A673 (cell line): ENCODE data around the gene PEX26. TPM values are rescaled to one million over a fixed set of nuclear protein-coding genes. Genes with fewer than 3 reads are reported as not detected.

Source experiments
- BruUV-seq: library from RNA; stranded (reverse); fragments of 400-500 nt; replicated peaks from 2 replicates; lab custom pipeline; 2021; lab: Mats Ljungman, UMichigan
- CTCF ChIA-PET: fragments of 300-600 bp; sonication (Branson Sonifier 250); formaldehyde crosslinking; loops from one replicate; lab custom pipeline; 2022; ENCODE audit warnings: antibody characterized with exemption; lab: Charles Lee
- POLR2A ChIA-PET: fragments of 300-600 bp; sonication (Branson Sonifier 250); formaldehyde crosslinking; loops from one replicate; lab custom pipeline; 2022; ENCODE audit warnings: antibody characterized with exemption; ENCODE audit not compliant: low non-redundant PET; lab: Charles Lee
- DNase-seq: peaks from one replicate; pipeline ENCODE4 v3.0.0-alpha.2; 2015; ENCODE audit warnings: low spot score
- H3K27ac ChIP-seq: fragments of 200-600 bp; sonication (generic); 2 replicates; pipeline ENCODE4 v1.5.1; 2016; ENCODE audit warnings: mixed run types, low read depth, mild to moderate bottlenecking, mixed read lengths, antibody characterized with exemption, low read length; ENCODE audit not compliant: poor library complexity, severe bottlenecking
- H3K27me3 ChIP-seq: fragments of 200-600 bp; sonication (generic); replicated peaks from 2 replicates; pipeline ENCODE4 v1.6.1; 2017; ENCODE audit warnings: mixed run types, low read depth, mild to moderate bottlenecking, mixed read lengths, antibody characterized with exemption, low read length; ENCODE audit not compliant: insufficient read depth, poor library complexity
- H3K36me3 ChIP-seq: fragments of 200-600 bp; sonication (generic); 2 replicates; pipeline ENCODE4 v1.6.1; 2016; ENCODE audit warnings: mixed run types, mild to moderate bottlenecking, mixed read lengths, antibody characterized with exemption, low read length; ENCODE audit not compliant: insufficient read depth, poor library complexity, severe bottlenecking
- H3K4me1 ChIP-seq: fragments of 200-600 bp; sonication (generic); 2 replicates; pipeline ENCODE4 v1.6.1; 2017; ENCODE audit warnings: mixed run types, mild to moderate bottlenecking, mixed read lengths, antibody characterized with exemption, low read length; ENCODE audit not compliant: insufficient read depth, poor library complexity, severe bottlenecking
- H3K4me3 ChIP-seq: fragments of 200-600 bp; sonication (generic); 2 replicates; pipeline ENCODE4 v1.5.1; 2016; ENCODE audit warnings: low read depth, mixed run types, mild to moderate bottlenecking, mixed read lengths, low read length; ENCODE audit not compliant: poor library complexity, severe bottlenecking
- H3K9me3 ChIP-seq: fragments of 200-600 bp; sonication (generic); 2 replicates; pipeline ENCODE4 v1.6.1; 2016; ENCODE audit warnings: mixed run types, low read depth, mild to moderate bottlenecking, mixed read lengths, antibody characterized with exemption, low read length; ENCODE audit not compliant: poor library complexity, severe bottlenecking
- EZH2 ChIP-seq: fragments of 200-600 bp; sonication (generic); IDR thresholded peaks from 2 replicates; pipeline ENCODE4 v1.6.1; 2017; ENCODE audit warnings: borderline replicate concordance, low read depth, mild to moderate bottlenecking, mixed read lengths, antibody characterized with exemption, low read length; ENCODE audit not compliant: poor library complexity, severe bottlenecking
- intact Hi-C: fragments of 100-400 bp; cut with micrococcal nuclease; formaldehyde crosslinking; loops from one replicate; pipeline ENCODE4 v1.10.0; 2022; ENCODE audit not compliant: unreplicated experiment
- total RNA-seq: library from RNA; stranded (reverse); gene quantifications from 2 replicates; pipeline ENCODE4 v1.2.3, GENCODE V29; 2021
- TF ChIP-seq, protein P1 (sequence below): fragments of 300-800, 200-600 bp; sonication (generic); conservative IDR thresholded peaks from 2 replicates; pipeline ENCODE4 v1.5.1; 2017; ENCODE audit warnings: low read depth, mild to moderate bottlenecking, antibody characterized with exemption, low read length, moderate library complexity, mixed read lengths

Gene PEX26
- total RNA-seq, 1 experiment from 2014 or later, result 36.9 TPM

DNA sequence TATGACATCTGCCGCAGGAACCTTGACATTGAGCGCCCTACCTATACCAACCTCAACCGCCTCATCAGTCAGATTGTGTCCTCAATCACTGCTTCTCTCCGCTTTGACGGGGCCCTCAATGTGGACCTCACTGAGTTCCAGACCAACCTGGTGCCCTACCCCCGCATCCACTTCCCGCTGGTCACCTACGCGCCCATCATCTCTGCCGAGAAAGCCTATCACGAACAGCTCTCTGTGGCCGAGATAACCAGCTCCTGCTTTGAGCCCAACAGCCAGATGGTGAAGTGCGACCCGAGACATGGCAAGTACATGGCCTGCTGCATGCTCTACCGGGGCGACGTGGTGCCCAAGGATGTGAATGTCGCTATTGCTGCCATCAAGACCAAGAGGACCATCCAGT lies 48.8 kb downstream of the PEX26 start:
- BruUV-seq, result no TSS peak
- no peak overlapping the region for H3K4me3 ChIP-seq
- no peaks in the 10 kb centered on the region for H3K9me3 ChIP-seq
- no peaks in the 10 kb centered on the region for H3K36me3 ChIP-seq
- H3K27me3 ChIP-seq, result no peaks in the 10 kb centered on the region
- no peaks in the 10 kb centered on the region for H3K4me1 ChIP-seq
- ChIA-PET POLR2A (no interaction called here), CTCF (interaction anchor here (0.6 kb wide), 1 partner anchor 23 kb away, joined by 3 read pairs; the partner anchor contains the start of gene USP18)
- TF ChIP-seq EZH2, result no peak
- TF ChIP-seq, protein P1, sequence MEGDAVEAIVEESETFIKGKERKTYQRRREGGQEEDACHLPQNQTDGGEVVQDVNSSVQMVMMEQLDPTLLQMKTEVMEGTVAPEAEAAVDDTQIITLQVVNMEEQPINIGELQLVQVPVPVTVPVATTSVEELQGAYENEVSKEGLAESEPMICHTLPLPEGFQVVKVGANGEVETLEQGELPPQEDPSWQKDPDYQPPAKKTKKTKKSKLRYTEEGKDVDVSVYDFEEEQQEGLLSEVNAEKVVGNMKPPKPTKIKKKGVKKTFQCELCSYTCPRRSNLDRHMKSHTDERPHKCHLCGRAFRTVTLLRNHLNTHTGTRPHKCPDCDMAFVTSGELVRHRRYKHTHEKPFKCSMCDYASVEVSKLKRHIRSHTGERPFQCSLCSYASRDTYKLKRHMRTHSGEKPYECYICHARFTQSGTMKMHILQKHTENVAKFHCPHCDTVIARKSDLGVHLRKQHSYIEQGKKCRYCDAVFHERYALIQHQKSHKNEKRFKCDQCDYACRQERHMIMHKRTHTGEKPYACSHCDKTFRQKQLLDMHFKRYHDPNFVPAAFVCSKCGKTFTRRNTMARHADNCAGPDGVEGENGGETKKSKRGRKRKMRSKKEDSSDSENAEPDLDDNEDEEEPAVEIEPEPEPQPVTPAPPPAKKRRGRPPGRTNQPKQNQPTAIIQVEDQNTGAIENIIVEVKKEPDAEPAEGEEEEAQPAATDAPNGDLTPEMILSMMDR, result no peak
- intact Hi-C loops, result no loop called here
- no peak for DNase-seq
- H3K27ac ChIP-seq, result no peak overlapping the region

DNA sequence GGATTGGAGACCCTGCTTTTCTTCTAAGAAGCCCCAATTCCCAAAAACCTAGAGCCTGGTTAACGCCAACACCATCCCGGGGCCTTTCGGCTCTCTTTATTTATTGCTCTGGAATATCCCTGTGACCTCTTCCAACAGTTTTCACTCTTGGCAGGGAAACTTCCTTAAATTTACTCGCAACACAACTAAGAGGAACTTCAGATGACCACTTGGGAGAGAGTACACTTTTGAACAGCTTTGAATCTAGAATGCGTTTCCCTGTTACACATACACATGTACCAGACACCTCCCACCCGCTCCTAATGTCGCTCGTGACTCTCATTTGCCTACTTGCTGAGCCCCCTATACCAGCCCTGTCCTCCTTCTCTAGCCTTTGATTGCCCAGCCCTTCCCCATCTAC lies 52.2 kb downstream of the PEX26 start:
- POLR2A ChIA-PET, result no interaction called here
- CTCF ChIA-PET, result no interaction called here
- H3K27ac ChIP-seq, result no peak overlapping the region
- no TSS peak for BruUV-seq
- no peaks in the 10 kb centered on the region for H3K27me3 ChIP-seq
- TF ChIP-seq EZH2, result no peak
- TF ChIP-seq, protein P1, result no peak
- H3K36me3 ChIP-seq, result no peaks in the 10 kb centered on the region
- no peak overlapping the region for H3K4me3 ChIP-seq
- no peaks in the 10 kb centered on the region for H3K4me1 ChIP-seq
- H3K9me3 ChIP-seq, result no peaks in the 10 kb centered on the region
- DNase-seq, result no peak
- intact Hi-C loops, result no loop called here

DNA sequence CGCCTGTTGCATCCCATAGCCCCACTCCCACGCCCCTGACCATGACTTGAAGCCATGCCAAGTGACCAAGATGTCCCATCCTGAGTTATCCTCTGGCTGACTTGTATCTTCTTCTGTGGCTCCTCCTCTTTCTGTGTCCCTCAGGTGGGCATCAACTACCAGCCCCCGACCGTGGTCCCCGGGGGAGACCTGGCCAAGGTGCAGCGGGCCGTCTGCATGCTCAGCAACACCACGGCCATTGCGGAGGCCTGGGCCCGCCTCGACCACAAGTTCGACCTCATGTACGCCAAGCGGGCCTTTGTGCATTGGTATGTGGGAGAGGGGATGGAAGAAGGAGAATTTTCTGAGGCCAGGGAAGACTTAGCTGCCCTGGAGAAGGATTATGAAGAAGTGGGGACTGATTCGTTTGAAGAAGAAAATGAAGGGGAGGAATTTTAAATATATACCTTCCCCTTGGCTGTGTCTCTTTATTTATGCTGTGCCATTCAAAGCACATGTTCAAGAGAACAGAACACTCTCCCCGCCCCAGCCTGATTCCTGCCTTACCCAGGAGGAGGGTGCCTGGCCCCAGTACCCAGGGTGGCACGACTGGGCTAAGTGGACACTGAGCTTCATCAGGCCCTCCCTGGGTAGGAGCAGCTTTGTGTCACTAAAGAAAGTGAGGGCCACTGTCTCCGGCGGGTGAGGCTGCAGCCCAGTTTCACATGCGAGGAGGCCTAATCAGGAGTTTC lies 53.1 kb downstream of the PEX26 start:
- no peak overlapping the region for H3K27ac ChIP-seq
- intact Hi-C loops, result no loop called here
- ChIA-PET POLR2A (no interaction called here), CTCF (no interaction called here)
- no peaks in the 10 kb centered on the region for H3K36me3 ChIP-seq
- no peak overlapping the region for H3K4me3 ChIP-seq
- no peaks in the 10 kb centered on the region for H3K9me3 ChIP-seq
- H3K4me1 ChIP-seq, result no peaks in the 10 kb centered on the region
- TF ChIP-seq, protein P1, result no peak
- no peak for TF ChIP-seq EZH2
- BruUV-seq, result no TSS peak
- DNase-seq, result no peak
- H3K27me3 ChIP-seq, result no peaks in the 10 kb centered on the region
